Epithelial cell of esophagus (primary cell): ENCODE results near the gene SCFD1.

ENCODE experiments used
- DNase-seq: peaks from one replicate; pipeline ENCODE4 v3.0.0; 2010; ENCODE audit warnings: low read depth
- H3K4me3 ChIP-seq: 2 replicates; pipeline ENCODE4 v1.5.1; 2011; ENCODE audit warnings: mild to moderate bottlenecking, low read length, control low read depth
- CTCF ChIP-seq: IDR thresholded peaks from 2 replicates; pipeline ENCODE4 v1.5.1; 2011; ENCODE audit warnings: low read depth, mild to moderate bottlenecking, low read length, control low read depth, inconsistent platforms; ENCODE audit not compliant: insufficient read depth; ENCODE audit errors: missing control alignments

SCFD1 gene

GRCh38 chr14:30706704-30707103 is 84.6 kb downstream of the SCFD1 start:
- no peak overlapping the region for H3K4me3 ChIP-seq
- DNase-seq, result peak; percentile 53
- TF ChIP-seq CTCF, result no peak

GRCh38 chr14:30708157-30708556 is 86.0 kb downstream of the SCFD1 start:
- no peak for DNase-seq
- no peak overlapping the region for H3K4me3 ChIP-seq
- no peak for TF ChIP-seq CTCF

- DNase-seq, result no peak
- TF ChIP-seq CTCF, result no peak
- H3K4me3 ChIP-seq, result no peak overlapping the region
Measured at GRCh38 chr14:30709201-30709600, 87.1 kb downstream of the SCFD1 start.

- no peak for TF ChIP-seq CTCF
Measured at GRCh38 chr14:30710876-30711275, 88.8 kb downstream of the SCFD1 start.

GRCh38 chr14:30719137-30719536 is 97.0 kb downstream of the SCFD1 start:
- no peak for TF ChIP-seq CTCF
- H3K4me3 ChIP-seq, result no peak overlapping the region
- no peak for DNase-seq

More at GRCh38 chr14:30710876-30711275, 88.8 kb downstream of the SCFD1 start:
- DNase-seq, result peak; percentile 10
- H3K4me3 ChIP-seq, result no peak overlapping the region

GRCh38 chr14:30725763-30726162 is 103.6 kb downstream of the SCFD1 start:
- no peak for DNase-seq
- no peak for TF ChIP-seq CTCF
- H3K4me3 ChIP-seq, result no peak overlapping the region

- no peak for TF ChIP-seq CTCF
- H3K4me3 ChIP-seq, result no peak overlapping the region
Measured at GRCh38 chr14:30728471-30728870, 106.4 kb downstream of the SCFD1 start.

More at GRCh38 chr14:30728471-30728870, 106.4 kb downstream of the SCFD1 start:
- no peak for DNase-seq
